ENCODE data around the gene SLX4.

Gene SLX4

GRCh38 chr16:3591436-3591803, 20.0 kb downstream of the SLX4 start:
- TF ChIP-seq CTCF (IDR thresholded peaks at IDR 0.05; ENCODE audit: low read depth, low read length), result no peak
- no peak for DNase-seq (ENCODE audit: extremely low read depth, low read depth)

GRCh38 chr16:3590736-3591435, 20.5 kb downstream of the SLX4 start:
- no peak for DNase-seq (ENCODE audit: extremely low read depth, low read depth)
- TF ChIP-seq CTCF (IDR thresholded peaks at IDR 0.05; ENCODE audit: low read depth, low read length), result no peak

GRCh38 chr16:3589991-3590701, 21.3 kb downstream of the SLX4 start:
- no peak for TF ChIP-seq CTCF (IDR thresholded peaks at IDR 0.05; ENCODE audit: low read depth, low read length)
- no peak for DNase-seq (ENCODE audit: extremely low read depth, low read depth)

- no peak for TF ChIP-seq CTCF (IDR thresholded peaks at IDR 0.05; ENCODE audit: low read depth, low read length)
- no peak for DNase-seq (ENCODE audit: extremely low read depth, low read depth)
Observed at GRCh38 chr16:3589441-3589921, 21.9 kb downstream of the SLX4 start.

GRCh38 chr16:3589001-3589400, 22.4 kb downstream of the SLX4 start:
- DNase-seq (ENCODE audit: extremely low read depth, low read depth), result no peak
- no peak for TF ChIP-seq CTCF (IDR thresholded peaks at IDR 0.05; ENCODE audit: low read depth, low read length)

- no peak for TF ChIP-seq CTCF (IDR thresholded peaks at IDR 0.05; ENCODE audit: low read depth, low read length)
- no peak for DNase-seq (ENCODE audit: extremely low read depth, low read depth)
Observed at GRCh38 chr16:3587547-3588110, 23.8 kb downstream of the SLX4 start.

- no peak for TF ChIP-seq CTCF (IDR thresholded peaks at IDR 0.05; ENCODE audit: low read depth, low read length)
Observed at GRCh38 chr16:3584412-3584811, 27.0 kb downstream of the SLX4 start.

More at GRCh38 chr16:3584412-3584811, 27.0 kb downstream of the SLX4 start:
- DNase-seq (ENCODE audit: extremely low read depth, low read depth), result no peak

All from AG09319 (cell line).